NCI-H1105 (cell line): Measurements from ENCODE around the gene COL23A1.
"Not testable (repeated sequence)": the region's sequence is repeated elsewhere in the genome, so short reads cannot be mapped to it uniquely, and the experiment has no call there.

Experiments used
- DNase-seq: peaks from one replicate; lab custom pipeline; 2025; lab: John Stamatoyannopoulos, UW

Gene COL23A1

GRCh38 chr5:178504340-178504960 is 85.7 kb downstream of the COL23A1 start:
- no peak for DNase-seq

GRCh38 chr5:178502401-178503100 is 87.6 kb downstream of the COL23A1 start:
- no peak for DNase-seq

DNA sequence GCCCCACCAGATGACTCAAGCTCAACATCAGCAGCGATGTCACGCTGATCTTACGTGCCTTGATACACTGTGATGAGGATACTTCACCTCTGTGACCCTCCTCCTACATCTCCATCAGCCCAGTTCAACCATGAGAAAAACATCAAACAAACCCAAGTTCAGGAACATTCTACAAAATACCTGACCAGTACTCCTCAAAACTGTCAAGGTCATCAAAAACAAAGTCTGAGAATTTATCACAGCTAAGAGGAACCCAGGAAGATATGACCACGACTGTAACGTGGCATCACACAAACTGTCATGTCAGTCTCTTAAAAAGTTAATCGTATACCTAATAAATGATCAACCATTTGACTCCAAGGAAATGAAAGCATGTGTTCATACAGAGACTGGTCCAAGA is 90.8 kb downstream of the COL23A1 start:
- no peak for DNase-seq

DNA sequence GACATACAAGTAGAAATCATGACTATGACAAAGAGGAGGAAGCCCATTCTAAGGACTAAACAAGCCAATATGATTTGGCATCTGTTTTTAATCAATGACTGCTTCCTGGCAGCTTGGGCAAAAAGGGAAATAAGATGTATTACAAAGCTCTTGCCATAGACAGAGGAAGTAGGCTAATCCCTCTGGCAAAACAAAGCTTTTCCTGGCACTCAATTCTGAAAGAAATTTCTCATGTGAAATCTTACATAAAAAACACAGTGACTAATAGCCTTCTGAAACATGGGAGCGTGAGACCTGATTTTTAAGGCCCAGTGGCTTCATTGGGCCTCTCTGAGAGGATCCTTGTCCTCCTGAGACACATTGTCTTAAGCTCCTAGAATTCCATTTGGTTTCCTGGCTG is 93.6 kb downstream of the COL23A1 start:
- no peak for DNase-seq

GRCh38 chr5:178496214-178496613 is 94.0 kb downstream of the COL23A1 start:
- DNase-seq, result no peak

GRCh38 chr5:178495706-178496105 is 94.5 kb downstream of the COL23A1 start:
- no peak for DNase-seq

DNA sequence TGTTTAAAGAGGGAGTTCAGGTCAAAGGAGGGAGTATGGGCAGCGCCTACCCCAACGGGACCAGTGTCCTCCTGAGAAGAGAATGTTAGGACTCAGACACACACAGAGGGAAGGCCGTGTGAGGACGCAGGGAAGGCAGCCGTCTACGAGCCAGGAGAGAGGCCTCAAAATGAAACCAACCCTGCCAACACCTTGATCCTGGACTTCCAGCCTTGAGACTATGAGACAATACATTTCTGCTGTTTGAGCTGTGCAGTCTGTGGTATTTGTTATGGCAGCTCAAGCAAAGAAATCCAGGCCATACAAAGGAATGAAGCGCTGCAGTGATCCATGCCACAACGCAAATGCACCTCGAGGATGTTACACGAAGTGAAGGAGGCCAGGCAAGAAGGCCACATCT is 97.9 kb downstream of the COL23A1 start:
- DNase-seq, result no peak

DNA sequence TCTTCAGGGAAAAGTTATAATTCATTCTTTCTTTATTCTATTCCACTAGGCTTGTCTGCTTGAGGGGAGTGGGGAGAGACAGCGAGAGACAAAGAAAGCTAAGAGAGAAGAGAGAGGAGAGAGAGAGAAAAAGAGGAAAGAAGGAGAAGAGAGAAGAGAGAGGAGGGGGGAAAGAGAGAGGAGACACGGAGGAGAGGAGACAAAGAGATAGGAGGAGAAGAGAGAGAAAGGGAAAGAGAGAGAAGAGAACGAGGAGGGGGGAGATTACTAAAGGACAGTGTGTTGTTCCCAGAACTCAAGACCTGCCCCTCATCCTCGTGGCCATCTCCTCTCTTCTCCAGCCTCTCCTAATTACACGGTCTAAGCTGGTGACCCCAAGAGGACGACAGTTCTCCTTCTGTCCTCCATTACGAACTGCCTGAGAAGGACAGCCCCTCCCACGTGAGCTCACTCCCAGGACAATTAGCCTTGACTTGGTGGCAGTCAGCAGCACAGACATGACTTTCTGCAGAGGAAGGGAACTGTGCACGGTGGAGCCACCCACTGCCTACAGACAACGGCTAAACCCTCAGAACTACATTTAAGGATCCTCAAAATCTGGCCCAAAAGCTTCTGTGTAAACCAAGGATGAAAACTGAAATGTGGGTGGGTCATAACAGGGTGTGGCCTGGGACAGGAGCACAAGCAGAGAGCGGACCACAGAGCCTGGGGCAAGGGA is 99.1 kb downstream of the COL23A1 start:
- no peak for DNase-seq

GRCh38 chr5:178489271-178489976 is 100.8 kb downstream of the COL23A1 start:
- no peak for DNase-seq

GRCh38 chr5:178488696-178489095 is 101.5 kb downstream of the COL23A1 start:
- no peak for DNase-seq

- no peak for DNase-seq
Measured at GRCh38 chr5:178487911-178488600, 102.1 kb downstream of the COL23A1 start.

DNA sequence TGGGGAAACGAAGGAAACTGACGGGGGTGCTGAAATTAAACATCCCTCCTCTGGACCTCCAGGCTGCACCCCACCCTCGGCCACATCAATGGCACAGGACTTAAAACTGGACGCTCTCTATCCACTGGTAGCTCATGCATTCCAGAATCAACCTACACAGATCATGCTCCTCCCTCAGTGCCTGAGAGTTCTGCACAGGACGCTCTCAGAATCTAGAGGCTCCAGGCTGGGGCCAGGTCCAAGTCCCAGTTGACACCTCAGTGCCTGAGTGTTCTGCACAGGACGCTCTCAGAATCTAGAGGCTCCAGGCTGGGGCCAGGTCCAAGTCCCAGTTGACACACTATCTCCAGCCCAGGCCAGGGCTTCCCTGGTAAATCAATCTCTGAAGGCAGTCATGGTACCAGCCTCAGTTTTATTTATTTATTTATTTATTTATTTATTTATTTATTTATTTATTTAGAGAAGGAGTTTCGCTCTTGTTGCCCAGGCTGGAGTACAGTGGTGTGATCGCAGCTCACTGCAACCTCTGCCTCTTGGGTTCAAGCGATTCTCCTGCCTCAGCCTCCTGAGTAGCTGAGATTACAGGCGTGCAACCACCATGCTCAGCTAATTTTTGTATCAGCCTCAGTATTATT is 103.2 kb downstream of the COL23A1 start:
- not testable (repeated sequence) for DNase-seq

DNA sequence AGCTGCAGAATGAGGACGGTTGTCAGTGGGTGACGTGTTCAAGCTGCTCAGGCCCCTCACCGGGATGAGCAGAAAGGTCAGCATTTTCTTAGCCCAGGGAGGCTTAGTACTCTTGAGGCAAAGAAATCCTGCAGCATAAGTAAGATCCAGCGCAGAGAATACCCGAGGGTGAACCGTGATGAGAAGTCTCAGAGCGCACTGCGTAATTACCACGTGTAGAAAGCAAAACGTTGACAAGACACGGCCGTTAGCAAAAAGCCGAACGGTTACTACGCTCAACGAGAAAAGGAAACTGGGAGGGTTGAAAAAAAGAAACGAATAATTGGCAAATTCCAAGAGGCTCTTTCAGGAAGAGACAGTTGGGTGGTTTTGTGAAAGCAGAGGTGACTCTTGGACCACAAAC is 104.0 kb downstream of the COL23A1 start:
- DNase-seq, result no peak

- DNase-seq, result no peak
Measured at GRCh38 chr5:178483620-178484019, 106.6 kb downstream of the COL23A1 start.

- DNase-seq, result no peak
Measured at GRCh38 chr5:178479261-178479660, 110.9 kb downstream of the COL23A1 start.

DNA sequence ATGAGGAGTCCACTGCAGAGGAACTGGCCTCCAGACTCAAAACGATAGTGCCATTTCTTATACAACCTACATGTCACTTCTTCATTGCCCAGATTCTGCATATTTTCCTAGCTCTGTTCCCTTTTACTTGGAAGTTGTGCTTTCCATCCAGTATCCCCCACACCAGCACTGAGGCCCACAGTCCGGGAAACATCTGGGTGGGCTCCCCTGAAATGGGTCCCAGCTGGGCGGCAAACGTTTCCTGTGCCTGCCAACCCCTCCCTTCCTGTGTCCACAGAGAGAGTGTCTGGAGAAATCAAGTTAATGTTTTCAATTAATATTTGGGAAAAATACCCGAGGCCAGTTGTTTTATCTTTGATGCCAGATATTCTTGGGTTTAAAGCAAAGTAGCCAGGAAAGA is 111.8 kb downstream of the COL23A1 start:
- no peak for DNase-seq

DNA sequence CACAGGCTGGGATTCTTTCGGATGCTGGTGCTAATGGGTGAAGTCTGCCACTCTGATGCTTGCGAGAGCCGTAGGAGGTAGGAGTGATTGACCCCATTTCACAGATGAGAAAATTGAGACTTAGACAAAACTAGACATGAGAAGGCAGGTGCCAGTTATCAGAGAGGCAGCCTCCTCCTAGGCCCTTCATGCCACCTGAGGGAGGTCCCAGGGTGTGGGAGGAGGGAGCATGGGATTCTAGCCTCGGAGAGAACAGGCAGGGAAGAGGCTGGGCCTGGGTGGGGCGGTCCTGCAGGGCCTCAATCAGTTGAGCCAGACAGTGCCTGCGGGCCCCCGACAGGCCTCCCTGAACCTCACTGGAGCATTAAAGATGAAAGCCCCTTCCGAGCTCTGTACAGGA is 112.4 kb downstream of the COL23A1 start:
- no peak for DNase-seq

DNA sequence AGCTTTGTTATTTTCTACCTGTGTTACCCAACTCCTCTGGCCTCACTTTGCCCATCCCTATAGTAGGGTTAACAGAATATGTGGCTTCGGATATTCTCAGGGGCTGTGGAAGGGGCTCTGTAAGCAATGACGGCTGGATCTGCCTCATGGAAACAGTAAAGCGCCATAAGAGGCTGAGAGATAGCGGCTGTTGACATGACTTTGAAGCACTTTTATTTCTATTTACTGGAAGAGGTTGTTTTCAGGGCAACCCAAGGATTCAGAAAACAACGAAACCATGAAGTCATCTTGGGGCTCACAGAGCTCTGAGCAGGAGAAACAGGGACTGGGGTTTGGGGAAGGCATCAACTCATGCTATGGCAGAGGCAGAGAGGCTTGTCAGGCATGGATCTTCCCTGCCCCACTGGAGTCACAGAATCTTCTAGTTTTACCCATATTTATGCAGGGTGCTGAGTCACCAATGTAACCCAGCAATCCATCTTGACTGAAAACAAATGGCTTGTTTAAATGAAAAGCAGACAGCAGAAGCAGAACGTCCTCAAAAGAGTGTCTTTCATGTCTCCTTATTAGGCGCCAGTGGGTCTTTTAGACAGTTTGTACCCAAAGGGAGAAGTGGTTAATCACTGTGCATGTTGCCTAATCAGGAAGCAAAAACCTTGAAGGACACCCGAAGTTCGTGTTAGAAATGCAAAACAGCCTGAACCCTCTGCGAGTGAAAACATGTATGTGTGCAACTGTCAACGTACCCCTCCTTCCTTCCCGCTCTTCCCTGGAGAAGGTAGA is 113.0 kb downstream of the COL23A1 start:
- DNase-seq, result no peak

DNA sequence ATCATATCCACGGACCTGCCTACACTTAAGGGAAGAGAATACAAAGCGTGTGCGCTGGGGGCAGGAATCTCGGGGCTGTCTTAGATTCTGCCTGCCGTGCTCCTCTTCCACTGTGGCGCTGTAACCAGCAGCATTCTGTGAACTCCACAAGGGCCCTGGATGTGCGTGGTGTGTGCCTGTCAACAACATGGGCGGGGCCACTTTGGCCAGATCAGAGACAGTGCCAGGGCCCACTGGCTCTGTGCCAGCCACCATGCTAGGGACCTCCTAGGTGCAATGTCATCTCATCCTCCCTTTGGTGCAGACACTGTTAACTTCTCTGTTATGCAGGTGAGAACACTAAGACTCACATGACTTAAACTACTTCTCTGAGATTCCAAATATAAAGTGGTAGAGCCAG is 113.7 kb downstream of the COL23A1 start:
- no peak for DNase-seq

GRCh38 chr5:178475422-178475821 is 114.8 kb downstream of the COL23A1 start:
- DNase-seq, result no peak
